Prostate gland (tissue), 2 donors: ENCODE measurements around the gene SPIN1. TPM values are rescaled to one million over a fixed set of nuclear protein-coding genes. Genes with fewer than 3 reads are reported as not detected.

Experiments used
- DNase-seq: peaks from one replicate; pipeline ENCODE4 v3.0.0-alpha.2; 2019; ENCODE audit warnings: low spot score
- H3K27ac ChIP-seq, 2 donors: fragments of 200-600 bp; sonication (generic); 2 replicates each; pipeline ENCODE4 v1.5.1; 2017 to 2019
- H3K27me3 ChIP-seq: fragments of 200-600 bp; sonication (generic); replicated peaks from 2 replicates; pipeline ENCODE4 v1.5.1; 2019; ENCODE audit not compliant: insufficient read depth
- H3K36me3 ChIP-seq, 2 donors: fragments of 200-600 bp; sonication (generic); 1 replicate in 1 of 2; 2 replicates in 1 of 2; pipeline versions ENCODE4 v1.5.1 to v1.8.1; 2017 to 2019
- H3K4me1 ChIP-seq: fragments of 200-600 bp; sonication (generic); replicated peaks from 2 replicates; pipeline ENCODE4 v1.5.1; 2019
- H3K4me3 ChIP-seq, 2 donors: fragments of 200-600 bp; sonication (generic); 2 replicates each; pipeline ENCODE4 v1.5.1; 2017 to 2019
- H3K9me3 ChIP-seq: fragments of 200-600 bp; sonication (generic); 2 replicates; pipeline ENCODE4 v1.5.1; 2017
- POLR2A ChIP-seq: fragments of 450-650 bp; IDR thresholded peaks from one replicate; pipeline ENCODE4 v1.6.1; 2016; ENCODE audit warnings: antibody characterized with exemption, mild to moderate bottlenecking
- POLR2AphosphoS5 ChIP-seq: sonication (generic); formaldehyde crosslinking; IDR thresholded peaks from one replicate; pipeline ENCODE4 v1.6.1; 2017; ENCODE audit warnings: antibody characterized with exemption
- WGBS: methylation state at CpG from one replicate; pipeline ENCODE4 v1.1.5; 2018; 5-methylcytosine and 5-hydroxymethylcytosine counted together
- intact Hi-C: fragments of 100-400 bp; cut with DNase I; formaldehyde crosslinking; loops from one replicate; pipeline ENCODE4 v1.14.2; 2022
- total RNA-seq, 2 donors: library from RNA; depleted of rRNA; stranded (reverse); fragments of >200 nt; gene quantifications; one replicate each; pipeline ENCODE4 v1.1.0, GENCODE V29; 2016
- TF ChIP-seq, protein P1 (sequence below), 4 experiments: fragments of 200-600 bp in 2 of 4; fragments of 450-650 bp in 2 of 4; sonication (generic) in 2 of 4; IDR thresholded peaks; 1 replicate in 3 of 4; 2 replicates in 1 of 4; pipeline ENCODE4 v1.5.1; 2016 to 2019; ENCODE audit warnings: antibody characterized with exemption in 4 of 4, mild to moderate bottlenecking in 2 of 4, moderate library complexity in 2 of 4

The SPIN1 gene
- total RNA-seq, 2 donors from 2014 or later: 74.5 to 98.5 TPM

GRCh38 chr9:88478246-88478645 is 90.0 kb downstream of the SPIN1 start:
- Histone ChIP-seq H3K27me3 (no peaks in the 10 kb centered on the region), H3K27ac (no peak overlapping the region), H3K4me3 (no peak overlapping the region), H3K9me3 (no peaks in the 10 kb centered on the region), H3K36me3 (no peaks in the 10 kb centered on the region), H3K4me1 (no peaks in the 10 kb centered on the region)
- 86% methylated on average over 3 of the region's 3 CpGs for WGBS
- no peak for TF ChIP-seq POLR2A
- TF ChIP-seq, protein P1, sequence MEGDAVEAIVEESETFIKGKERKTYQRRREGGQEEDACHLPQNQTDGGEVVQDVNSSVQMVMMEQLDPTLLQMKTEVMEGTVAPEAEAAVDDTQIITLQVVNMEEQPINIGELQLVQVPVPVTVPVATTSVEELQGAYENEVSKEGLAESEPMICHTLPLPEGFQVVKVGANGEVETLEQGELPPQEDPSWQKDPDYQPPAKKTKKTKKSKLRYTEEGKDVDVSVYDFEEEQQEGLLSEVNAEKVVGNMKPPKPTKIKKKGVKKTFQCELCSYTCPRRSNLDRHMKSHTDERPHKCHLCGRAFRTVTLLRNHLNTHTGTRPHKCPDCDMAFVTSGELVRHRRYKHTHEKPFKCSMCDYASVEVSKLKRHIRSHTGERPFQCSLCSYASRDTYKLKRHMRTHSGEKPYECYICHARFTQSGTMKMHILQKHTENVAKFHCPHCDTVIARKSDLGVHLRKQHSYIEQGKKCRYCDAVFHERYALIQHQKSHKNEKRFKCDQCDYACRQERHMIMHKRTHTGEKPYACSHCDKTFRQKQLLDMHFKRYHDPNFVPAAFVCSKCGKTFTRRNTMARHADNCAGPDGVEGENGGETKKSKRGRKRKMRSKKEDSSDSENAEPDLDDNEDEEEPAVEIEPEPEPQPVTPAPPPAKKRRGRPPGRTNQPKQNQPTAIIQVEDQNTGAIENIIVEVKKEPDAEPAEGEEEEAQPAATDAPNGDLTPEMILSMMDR (IDR thresholded peaks at IDR 0.05): no peak
- no peak for TF ChIP-seq POLR2AphosphoS5
- intact Hi-C loops: no loop called here
- DNase-seq: no peak

DNA sequence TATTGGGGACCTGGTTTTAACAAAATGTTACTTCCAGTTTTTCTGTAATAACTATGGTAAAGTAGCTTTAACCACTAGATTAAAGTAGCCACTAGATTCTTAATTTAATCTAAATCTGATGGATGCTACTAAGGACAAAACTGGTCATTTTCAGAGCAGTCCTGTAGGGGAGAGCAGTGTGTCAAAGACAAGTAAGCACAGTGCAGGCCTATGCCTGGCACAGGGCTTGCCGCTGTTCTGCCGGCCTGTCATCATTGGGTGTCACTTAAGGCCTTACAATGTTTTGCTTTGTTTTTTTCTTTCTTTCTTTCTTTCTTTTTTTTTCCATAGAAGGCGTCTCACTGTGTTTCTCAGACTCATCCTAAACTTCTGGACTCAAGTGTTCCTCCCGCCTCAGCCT is 93.7 kb downstream of the SPIN1 start:
- 89% methylated on average over 4 of the region's 4 CpGs for WGBS
- H3K4me1 ChIP-seq: no peaks in the 10 kb centered on the region
- intact Hi-C loops: no loop called here

DNA sequence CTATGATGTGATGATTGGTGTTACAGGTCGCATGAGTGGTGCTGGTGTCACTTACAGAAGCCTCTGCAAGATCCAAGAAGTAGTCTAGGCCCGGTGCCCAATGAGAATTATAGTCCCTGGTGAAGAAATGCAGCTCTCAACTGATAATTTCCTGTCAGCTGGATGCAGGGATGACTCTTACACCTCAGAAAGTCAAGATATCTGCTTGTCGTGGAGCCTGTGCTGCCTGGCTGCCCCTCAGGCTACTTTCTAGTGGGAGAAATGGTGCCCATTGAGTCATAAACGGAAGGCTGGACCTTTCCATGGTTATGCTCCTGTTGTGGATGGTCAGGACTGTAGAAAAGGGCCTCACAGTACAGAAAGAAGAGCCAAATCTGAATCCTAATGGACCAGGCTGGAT is 99.9 kb downstream of the SPIN1 start:
- WGBS: 85% methylated on average over 4 of the region's 4 CpGs
- Histone ChIP-seq H3K4me1 (no peaks in the 10 kb centered on the region), H3K27ac (no peak overlapping the region), H3K27me3 (no peaks in the 10 kb centered on the region), H3K4me3 (no peak overlapping the region), H3K9me3 (no peaks in the 10 kb centered on the region), H3K36me3 (no peaks in the 10 kb centered on the region)
- DNase-seq: no peak
- intact Hi-C loops: no loop called here
- TF ChIP-seq POLR2A (no peak), POLR2AphosphoS5 (no peak)
- TF ChIP-seq, protein P1 (IDR thresholded peaks at IDR 0.05): no peak

More for the DNA sequence above, 93.7 kb downstream of the SPIN1 start:
- Histone ChIP-seq H3K4me3 (no peak overlapping the region), H3K9me3 (no peaks in the 10 kb centered on the region), H3K36me3 (no peaks in the 10 kb centered on the region), H3K27ac (no peak overlapping the region), H3K27me3 (no peaks in the 10 kb centered on the region)
- no peak for DNase-seq
- TF ChIP-seq POLR2AphosphoS5: no peak
- no peak for TF ChIP-seq POLR2A
- TF ChIP-seq, protein P1 (IDR thresholded peaks at IDR 0.05): no peak

DNA sequence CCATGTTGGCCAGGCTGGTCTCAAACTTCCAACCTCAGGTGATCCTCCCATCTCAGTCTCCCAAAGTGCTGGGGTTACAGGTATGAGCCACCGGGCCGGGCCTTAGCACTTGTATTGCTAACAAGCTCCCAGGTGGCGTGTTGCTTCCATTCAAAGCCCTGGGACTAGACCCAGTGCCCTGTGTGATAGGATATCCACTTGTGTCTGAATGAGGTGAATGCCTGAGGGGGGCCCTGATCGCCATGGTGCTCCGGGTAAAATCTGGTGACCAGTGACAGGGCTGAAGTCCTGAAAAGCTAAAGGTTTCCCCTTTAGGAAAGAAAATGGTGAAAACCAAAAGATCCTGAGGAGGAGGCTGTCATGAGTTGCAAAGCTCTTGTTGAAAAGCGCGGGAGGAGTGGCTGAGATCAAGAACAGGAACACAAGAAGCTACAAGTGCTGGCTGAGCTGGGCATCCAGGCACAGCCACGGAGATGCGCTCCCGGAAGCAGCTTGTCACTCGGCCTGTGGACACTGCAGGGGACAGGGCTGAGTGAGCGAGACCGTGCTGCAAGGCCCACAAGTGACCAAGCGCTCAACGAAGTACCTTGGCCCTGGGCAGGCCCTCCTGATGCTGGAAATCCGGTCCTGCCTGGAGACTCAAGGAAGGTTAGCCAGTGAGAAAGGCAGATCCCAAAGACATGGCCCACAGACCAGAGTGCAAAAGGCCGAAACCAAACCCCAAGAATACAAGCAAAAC is 106.9 kb downstream of the SPIN1 start:
- WGBS: 95% methylated on average over 17 of the region's 17 CpGs
- TF ChIP-seq, protein P1 (IDR thresholded peaks at IDR 0.05): no peak
- TF ChIP-seq POLR2AphosphoS5: no peak
- H3K4me1 ChIP-seq: no peaks in the 10 kb centered on the region
- no peaks in the 10 kb centered on the region for H3K27me3 ChIP-seq
- intact Hi-C loops: no loop called here
- no peaks in the 10 kb centered on the region for H3K9me3 ChIP-seq
- H3K4me3 ChIP-seq: no peak overlapping the region
- H3K27ac ChIP-seq: no peak overlapping the region
- H3K36me3 ChIP-seq: no peaks in the 10 kb centered on the region
- no peak for DNase-seq

GRCh38 chr9:88497224-88497623 is 109.0 kb downstream of the SPIN1 start:
- Histone ChIP-seq H3K4me1 (no peaks in the 10 kb centered on the region), H3K9me3 (no peaks in the 10 kb centered on the region), H3K4me3 (no peak overlapping the region), H3K27ac (no peak overlapping the region), H3K27me3 (no peaks in the 10 kb centered on the region), H3K36me3 (no peaks in the 10 kb centered on the region)
- intact Hi-C loops: no loop called here
- no peak for DNase-seq
- TF ChIP-seq, protein P1 (IDR thresholded peaks at IDR 0.05): no peak
- TF ChIP-seq POLR2AphosphoS5 (no peak), POLR2A (no peak)
- WGBS: 94% methylated on average over 2 of the region's 2 CpGs
